Adrenal gland (tissue), 12 donors: Measurements from ENCODE around the gene THSD7B. TPM values are rescaled to one million over a fixed set of nuclear protein-coding genes. Genes with fewer than 3 reads are reported as not detected.
"Not testable (repeated sequence)": the region's sequence is repeated elsewhere in the genome, so short reads cannot be mapped to it uniquely, and the experiment has no call there.

Experiments
- DNase-seq, 7 donors: peaks; one replicate each; pipeline ENCODE4 v3.0.0-alpha.2; 2019 to 2020
- H3K27ac ChIP-seq, 5 donors: fragments of 200-600 bp; sonication (generic) in 4 of 5; 1 replicate in 3 of 5; 2 replicates in 2 of 5; pipeline versions ENCODE4 v1.5.1 to v1.8.0; 2016 to 2020; ENCODE audit warnings: mild to moderate bottlenecking in 1 of 5
- H3K27me3 ChIP-seq: fragments of 200-600 bp; 2 replicates; pipeline ENCODE4 v1.8.0; 2021
- H3K36me3 ChIP-seq, 2 donors: fragments of 200-600 bp; replicated peaks in 1 of 2; 1 replicate in 1 of 2; 2 replicates in 1 of 2; pipeline versions ENCODE4 v1.5.1 to v1.8.0; 2018 to 2022
- H3K4me1 ChIP-seq, 2 donors: fragments of 200-600 bp; replicated peaks in 1 of 2; 1 replicate in 1 of 2; 2 replicates in 1 of 2; pipeline versions ENCODE4 v1.5.1 to v1.8.0; 2018 to 2021
- H3K4me3 ChIP-seq, 4 donors: fragments of 200-600 bp; sonication (generic) in 3 of 4; one replicate each; pipeline ENCODE4 v1.5.1; 2016 to 2018
- H3K9me3 ChIP-seq, 3 donors: fragments of 200-600 bp; sonication (generic) in 1 of 3; replicated peaks in 1 of 3; 1 replicate in 2 of 3; 2 replicates in 1 of 3; pipeline versions ENCODE4 v1.5.1 to v1.8.0; 2016 to 2021
- CTCF ChIP-seq, 6 experiments: fragments of 450-650 bp in 4 of 6; fragments of 200-600 bp in 2 of 6; sonication (generic) in 1 of 6; IDR thresholded peaks; 1 replicate in 5 of 6; 2 replicates in 1 of 6; pipeline versions ENCODE4 v1.5.1 to v1.8.0; 2016 to 2021; ENCODE audit warnings: antibody characterized with exemption in 6 of 6, mild to moderate bottlenecking in 2 of 6, moderate library complexity in 1 of 6
- POLR2A ChIP-seq, 2 donors: fragments of 450-650 bp; IDR thresholded peaks; one replicate each; pipeline ENCODE4 v1.6.1; 2017; ENCODE audit warnings: antibody characterized with exemption in 2 of 2, mild to moderate bottlenecking in 2 of 2, moderate library complexity in 1 of 2
- WGBS, 4 donors: extraction: QIAGEN DNeasy Blood & Tissue Kit in 2 of 4; methylation state at CpG; one replicate each; pipeline versions ENCODE4 v1.1.5 to v1.1.7; 2013 to 2017; 5-methylcytosine and 5-hydroxymethylcytosine counted together
- intact Hi-C, 2 donors: fragments of 100-400 bp; cut with DNase I; formaldehyde crosslinking; loops; one replicate each; pipeline versions ENCODE4 v1.14.1 to v1.15.0; 2022 to 2023
- polyA plus RNA-seq, 3 donors: library from polyadenylated mRNA; stranded (reverse); fragments of 200-250 nt in 2 of 3; fragments of 350-450 nt in 1 of 3; fragmentation: Illumina TruSeq in 1 of 3; extraction: RNeasy Lipid Tissue Mini Kit (QIAGEN cat#74804) in 1 of 3; gene quantifications; one replicate each; pipeline ENCODE4 v1.2.3, GENCODE V29; 2013 to 2014
- total RNA-seq, 9 donors: library from RNA; depleted of rRNA in 4 of 9; stranded (reverse); fragments of >200 nt in 4 of 9; fragments of 120-200 nt in 1 of 9; fragmentation: NEBNext Ultra II Directional in 1 of 9; extraction: Animal tissue kit (Norgen Biotek cat#: 25700) in 1 of 9; gene quantifications; one replicate each; pipeline versions ENCODE4 v1.1.0 to v1.2.4, GENCODE V29; 2013 to 2023
- donor health status: healthy with polysubstance abuse.
- donor health status: Bipolar disorder and iron deficiency.
- donor health status: DM: yes; HTN: yes; CAD: no.
- donor health status: DM: no; HTN: no; CAD: no.
- donor health status: DM: no; HTN: no; CAD: no.
- donor health status: DM: yes; HTN: yes; CAD: no.

Gene THSD7B
- total and polyA plus RNA-seq, 12 donors, result under 0.01 to 0.44 (median 0.12) TPM; not detected in 4

GRCh38 chr2:137093116-137093515, 327.8 kb downstream of the THSD7B start:
- Histone ChIP-seq H3K4me3 (no peak overlapping the region), H3K4me1 (no peaks in the 10 kb centered on the region), H3K36me3 (no peaks in the 10 kb centered on the region), H3K9me3 (no peaks in the 10 kb centered on the region), H3K27ac (no peak overlapping the region), H3K27me3 (no peaks in the 10 kb centered on the region)
- no peak for TF ChIP-seq CTCF (IDR thresholded peaks at IDR 0.05)
- TF ChIP-seq POLR2A (IDR thresholded peaks at IDR 0.05), result no peak
- intact Hi-C loops, result no loop called here
- 76 to 89% (median 84%) methylated on average over 4 of the region's 4 CpGs for WGBS, 4 donors
- DNase-seq, result no peak

DNA sequence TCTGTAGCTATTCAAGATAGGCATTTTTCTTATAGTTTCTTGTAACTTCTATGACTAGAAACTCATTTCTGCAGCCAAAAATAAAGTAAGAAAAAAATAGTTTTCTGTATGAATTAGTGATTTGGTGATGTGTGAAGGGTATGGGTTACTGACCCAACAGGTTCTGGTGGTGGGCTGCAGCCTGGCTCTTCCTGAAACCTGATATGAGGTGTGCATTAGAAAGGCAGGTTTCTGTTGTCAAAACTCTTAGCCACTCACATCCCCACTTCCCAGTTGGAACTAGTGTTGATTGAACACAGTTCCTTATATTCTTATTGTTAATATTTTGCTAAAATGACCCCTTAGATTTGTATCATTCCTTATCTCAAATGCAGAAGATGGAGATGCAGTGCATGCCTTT, 330.8 kb downstream of the THSD7B start:
- no peak for TF ChIP-seq POLR2A (IDR thresholded peaks at IDR 0.05)
- no peak for TF ChIP-seq CTCF (IDR thresholded peaks at IDR 0.05)
- Histone ChIP-seq H3K4me1 (no peaks in the 10 kb centered on the region), H3K4me3 (no peak overlapping the region), H3K27ac (no peak overlapping the region), H3K36me3 (no peaks in the 10 kb centered on the region), H3K27me3 (no peaks in the 10 kb centered on the region), H3K9me3 (no peaks in the 10 kb centered on the region)
- intact Hi-C loops, result no loop called here
- no peak for DNase-seq

- Histone ChIP-seq H3K27ac (no peak overlapping the region), H3K9me3 (no peaks in the 10 kb centered on the region), H3K4me1 (no peaks in the 10 kb centered on the region), H3K4me3 (no peak overlapping the region), H3K27me3 (no peaks in the 10 kb centered on the region), H3K36me3 (no peaks in the 10 kb centered on the region)
- TF ChIP-seq CTCF (IDR thresholded peaks at IDR 0.05), result no peak
- no peak for TF ChIP-seq POLR2A (IDR thresholded peaks at IDR 0.05)
- intact Hi-C loops, result no loop called here
- 58 to 100% (median 86%) methylated on average over 1 of the region's 1 CpG for WGBS, 4 donors
- DNase-seq, result no peak
Measured at GRCh38 chr2:137096693-137097092, 331.3 kb downstream of the THSD7B start.

- not testable (repeated sequence) for DNase-seq, H3K4me3 ChIP-seq
Measured at GRCh38 chr2:137101814-137102213, 336.5 kb downstream of the THSD7B start.

DNA sequence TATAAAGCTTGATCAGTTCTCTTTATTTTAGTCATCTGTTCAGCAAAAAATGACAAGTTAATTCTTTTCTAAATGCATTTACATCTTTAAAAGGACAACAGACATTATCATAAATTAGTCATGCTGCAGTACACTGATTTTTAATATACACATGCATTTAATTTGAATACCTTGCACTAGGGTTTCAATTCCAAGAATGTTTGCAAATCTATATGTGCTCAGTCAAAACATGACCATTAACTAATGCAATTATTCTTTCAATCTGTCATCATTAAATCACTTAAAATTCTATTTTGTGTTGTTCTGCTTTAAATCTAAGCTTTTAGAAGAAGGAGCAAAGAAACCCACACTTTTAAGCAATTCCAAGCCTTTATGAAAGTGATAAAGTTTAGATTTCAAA, 342.6 kb downstream of the THSD7B start:
- H3K4me1 ChIP-seq, result no peaks in the 10 kb centered on the region
- no peak for DNase-seq
- TF ChIP-seq CTCF (IDR thresholded peaks at IDR 0.05) (no peak), POLR2A (IDR thresholded peaks at IDR 0.05) (no peak)
- intact Hi-C loops, result no loop called here
- no peak overlapping the region for H3K27ac ChIP-seq
- H3K9me3 ChIP-seq, result no peaks in the 10 kb centered on the region
- H3K27me3 ChIP-seq, result no peaks in the 10 kb centered on the region
- H3K36me3 ChIP-seq, result no peaks in the 10 kb centered on the region
- no peak overlapping the region for H3K4me3 ChIP-seq

More at GRCh38 chr2:137101814-137102213, 336.5 kb downstream of the THSD7B start:
- H3K9me3 ChIP-seq, H3K4me1 ChIP-seq, H3K27ac ChIP-seq, H3K27me3 ChIP-seq, H3K36me3 ChIP-seq, intact Hi-C loops: not testable (repeated sequence)
- 79 to 100% (median 88%) methylated on average over 2 to 3 of the region's 3 CpGs for WGBS, 4 donors
